Liver (tissue), 3 donors: ENCODE data around the gene GPC2.

Experiments
- ATF3 ChIP-seq: IDR thresholded peaks from 2 replicates; pipeline ENCODE4 v1.6.1; 2016; ENCODE audit warnings: antibody characterized with exemption
- CTCF ChIP-seq: fragments of 150-350 bp; IDR thresholded peaks from 2 replicates; pipeline ENCODE4 v1.5.1; 2017; ENCODE audit warnings: improper control_type of control experiment, low read depth, low read length; ENCODE audit not compliant: missing input control
- EGR1 ChIP-seq, 2 donors: IDR thresholded peaks; 2 replicates each; pipeline ENCODE4 v1.6.1; 2016 to 2018; ENCODE audit warnings: antibody characterized with exemption in 2 of 2, low read depth in 2 of 2
- GABPA ChIP-seq, 2 donors: IDR thresholded peaks in 1 of 2; conservative IDR thresholded peaks in 1 of 2; 2 replicates each; pipeline ENCODE4 v1.6.1; 2016; ENCODE audit warnings: antibody characterized with exemption in 2 of 2, mild to moderate bottlenecking in 1 of 2, moderate library complexity in 1 of 2
- JUND ChIP-seq, 2 donors: IDR thresholded peaks; 2 replicates each; pipeline ENCODE4 v1.6.1; 2016; ENCODE audit warnings: antibody characterized with exemption in 2 of 2
- MAX ChIP-seq: IDR thresholded peaks from 2 replicates; pipeline ENCODE4 v1.6.1; 2016; ENCODE audit warnings: antibody characterized with exemption
- RAD21 ChIP-seq, 2 donors: IDR thresholded peaks; 2 replicates each; pipeline ENCODE4 v1.6.1; 2016; ENCODE audit warnings: antibody characterized with exemption in 2 of 2, mild to moderate bottlenecking in 2 of 2
- REST ChIP-seq: IDR thresholded peaks from 2 replicates; pipeline ENCODE4 v1.6.1; 2016; ENCODE audit warnings: antibody characterized with exemption, mild to moderate bottlenecking
- RXRA ChIP-seq, 2 donors: IDR thresholded peaks; 2 replicates each; pipeline ENCODE4 v1.6.1; 2017 to 2018; ENCODE audit warnings: antibody characterized with exemption in 2 of 2, mild to moderate bottlenecking in 1 of 2
- SP1 ChIP-seq: IDR thresholded peaks from 2 replicates; pipeline ENCODE4 v1.6.1; 2018; ENCODE audit warnings: antibody characterized with exemption, mild to moderate bottlenecking
- TAF1 ChIP-seq: conservative IDR thresholded peaks from 2 replicates; pipeline ENCODE4 v1.6.1; 2016; ENCODE audit warnings: antibody characterized with exemption, mild to moderate bottlenecking
- YY1 ChIP-seq: IDR thresholded peaks from 2 replicates; pipeline ENCODE4 v1.6.1; 2016; ENCODE audit warnings: antibody characterized with exemption, mild to moderate bottlenecking
- ZBTB33 ChIP-seq: IDR thresholded peaks from 2 replicates; pipeline ENCODE4 v1.6.1; 2016; ENCODE audit warnings: antibody characterized with exemption
- donor health status: healthy.
- donor health status: healthy.

GRCh38 chr7:100142461-100142860, 34.7 kb downstream of the GPC2 start:
- TF ChIP-seq EGR1 (IDR thresholded peaks at IDR 0.05; ENCODE audit: low read depth in 2 of 2) (no peak), CTCF (no peak), TAF1 (no peak), REST (no peak), ATF3 (no peak), YY1 (no peak), JUND (IDR thresholded peaks at IDR 0.05) (no peak), MAX (no peak), ZBTB33 (no peak), RXRA (IDR thresholded peaks at IDR 0.05) (no peak), SP1 (no peak), GABPA (IDR thresholded peaks at IDR 0.05 in 1 of 2, conservative IDR thresholded peaks at IDR 0.05 in 1 of 2) (no peak), RAD21 (IDR thresholded peaks at IDR 0.05) (no peak)
